ENCODE results near the gene ORAI3. TPM values are rescaled to one million over a fixed set of nuclear protein-coding genes. Genes with fewer than 3 reads are reported as not detected.
A peak's percentile ranks its signal among the peaks of the same experiment; 100 is the strongest.
"Not testable (repeated sequence)": the region's sequence is repeated elsewhere in the genome, so short reads cannot be mapped to it uniquely, and the experiment has no call there.

Gene ORAI3
- total RNA-seq, 1 experiment from 2014 or later, result 26.9 TPM

- no peaks in the 10 kb centered on the region for H3K27me3 ChIP-seq (ENCODE audit: control insufficient read depth, insufficient read depth, low read length)
- H3K9me3 ChIP-seq (ENCODE audit: control insufficient read depth, insufficient read depth, low read depth, low read length), result no peaks in the 10 kb centered on the region
- no peaks in the 10 kb centered on the region for H3K4me1 ChIP-seq (ENCODE audit: control insufficient read depth, insufficient read depth, low read length)
- H3K27ac ChIP-seq (ENCODE audit: low read length), result no peak overlapping the region
- ChIA-PET CTCF (no interaction called here), POLR2A (no interaction called here)
- intact Hi-C loops (cut with micrococcal nuclease; ENCODE audit: unreplicated experiment), result no loop called here
- TF ChIP-seq POLR2AphosphoS5 (IDR thresholded peaks at IDR 0.05; ENCODE audit: low read depth, low read length) (no peak), CTCF (IDR thresholded peaks at IDR 0.05) (no peak; the same call in 1 of the 2 replicates), TCF7L2 (IDR thresholded peaks at IDR 0.05; ENCODE audit: low read depth, low read length) (no peak)
- in situ Hi-C loops (cut with HindIII; ENCODE audit: low pct_unique_long_range_greater_than_20kb, low sequenced_read_pairs), result no loop called here
- ATAC-seq, result peak; percentile 59
- DNase-seq (ENCODE audit: low read depth, low spot score), result no peak
- H3K36me3 ChIP-seq (ENCODE audit: control insufficient read depth, insufficient read depth, low read length), result no peaks in the 10 kb centered on the region
- BruUV-seq (replicated peaks), result no TSS peak
- no peak overlapping the region for H3K4me3 ChIP-seq (ENCODE audit: low read depth in 2 of 2, low read length in 2 of 2)
Observed at GRCh38 chr16:30934827-30935557, 13.9 kb upstream of the ORAI3 start.

DNA sequence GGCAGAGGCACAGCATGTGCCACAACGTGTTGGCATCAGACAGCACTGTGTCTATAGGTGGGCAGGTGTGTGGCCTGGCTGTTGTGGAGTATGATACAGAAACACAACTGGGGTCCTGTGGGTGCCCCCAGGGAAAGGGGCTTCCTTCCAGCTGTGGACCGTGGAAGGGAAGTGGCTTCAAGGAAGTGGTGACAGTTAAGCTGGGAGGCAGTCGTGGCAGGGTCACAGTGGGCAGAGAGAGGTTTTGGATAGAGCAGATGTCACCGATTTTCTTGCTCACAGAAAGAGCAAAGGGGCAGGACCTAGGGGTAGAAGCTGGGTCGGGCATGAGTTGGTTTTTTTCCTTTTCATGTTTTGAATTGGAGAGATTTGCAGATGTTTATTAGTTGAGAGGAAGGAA is 11.2 kb upstream of the ORAI3 start:
- POLR2A ChIA-PET, result no interaction called here
- CTCF ChIA-PET, result no interaction called here
- Histone ChIP-seq H3K27ac (ENCODE audit: low read length) (no peak overlapping the region), H3K4me3 (ENCODE audit: low read depth in 2 of 2, low read length in 2 of 2) (no peak overlapping the region), H3K27me3 (ENCODE audit: control insufficient read depth, insufficient read depth, low read length) (no peaks in the 10 kb centered on the region), H3K9me3 (ENCODE audit: control insufficient read depth, insufficient read depth, low read depth, low read length) (no peaks in the 10 kb centered on the region), H3K4me1 (ENCODE audit: control insufficient read depth, insufficient read depth, low read length) (peaks cover 8% of the 10 kb centered on the region; the same call in 1 of the 2 replicates), H3K36me3 (ENCODE audit: control insufficient read depth, insufficient read depth, low read length) (no peaks in the 10 kb centered on the region)
- no TSS peak for BruUV-seq (replicated peaks)
- DNase-seq (ENCODE audit: low read depth, low spot score), result no peak
- ATAC-seq, result no peak
- TF ChIP-seq CTCF (IDR thresholded peaks at IDR 0.05), result no peak
- no peak for TF ChIP-seq POLR2AphosphoS5 (IDR thresholded peaks at IDR 0.05; ENCODE audit: low read depth, low read length)
- TF ChIP-seq TCF7L2 (IDR thresholded peaks at IDR 0.05; ENCODE audit: low read depth, low read length), result no peak
- no peak for TF ChIP-seq REST (IDR thresholded peaks at IDR 0.05; ENCODE audit: insufficient read depth in 1 of 2, low read depth in 2 of 2, low read length in 1 of 2)
- no peak for TF ChIP-seq SIN3A (IDR thresholded peaks at IDR 0.05; ENCODE audit: borderline replicate concordance, insufficient read depth, low read depth, low read length)
- intact Hi-C loops (cut with micrococcal nuclease; ENCODE audit: unreplicated experiment) (no loop called here), in situ Hi-C loops (cut with HindIII; ENCODE audit: low pct_unique_long_range_greater_than_20kb, low sequenced_read_pairs) (no loop called here)

DNA sequence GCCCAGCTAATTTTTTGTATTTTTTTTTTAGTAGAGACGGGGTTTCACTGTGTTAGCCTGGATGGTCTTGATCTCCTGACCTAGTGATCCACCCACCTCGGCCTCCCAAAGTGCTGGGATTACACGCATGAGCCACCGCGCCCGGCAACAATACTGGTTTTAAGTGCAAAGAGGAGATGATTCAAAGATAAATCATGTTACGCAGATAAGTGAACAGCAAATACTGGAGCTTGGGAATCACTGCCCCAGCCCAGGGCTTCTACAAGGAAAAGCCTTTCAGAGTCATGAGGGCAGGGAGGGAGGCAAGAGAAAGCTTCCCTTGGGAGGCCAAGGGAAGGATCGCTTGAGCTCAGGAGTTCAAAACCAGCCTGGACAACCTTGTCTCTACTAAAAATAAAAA is 9.3 kb upstream of the ORAI3 start:
- H3K9me3 ChIP-seq (ENCODE audit: control insufficient read depth, insufficient read depth, low read depth, low read length); BruUV-seq (replicated peaks); H3K4me1 ChIP-seq (ENCODE audit: control insufficient read depth, insufficient read depth, low read length); H3K27ac ChIP-seq (ENCODE audit: low read length); intact Hi-C loops (cut with micrococcal nuclease; ENCODE audit: unreplicated experiment); H3K27me3 ChIP-seq (ENCODE audit: control insufficient read depth, insufficient read depth, low read length); in situ Hi-C loops (cut with HindIII; ENCODE audit: low pct_unique_long_range_greater_than_20kb, low sequenced_read_pairs); DNase-seq (ENCODE audit: low read depth, low spot score); H3K4me3 ChIP-seq (ENCODE audit: low read depth in 2 of 2, low read length in 2 of 2); H3K36me3 ChIP-seq (ENCODE audit: control insufficient read depth, insufficient read depth, low read length); ATAC-seq: not testable (repeated sequence)
- POLR2A ChIA-PET, result interaction anchor here (0.7 kb wide), 1 partner anchor 181 kb away, joined by 3 read pairs; no protein-coding TSS in a partner anchor
- CTCF ChIA-PET, result interaction anchor here (0.6 to 1.0 kb wide), 4 partner anchors 11 to 359 kb away, joined by 3 to 7 read pairs (median 4); no protein-coding TSS in a partner anchor

Data from Panc1 (cell line).